Measurements from ENCODE around the gene EXOC3. TPM values are rescaled to one million over a fixed set of nuclear protein-coding genes. Genes with fewer than 3 reads are reported as not detected.

EXOC3 gene
- total RNA-seq, 2 donors from 2014 or later = 38.6 to 53.7 TPM

DNA sequence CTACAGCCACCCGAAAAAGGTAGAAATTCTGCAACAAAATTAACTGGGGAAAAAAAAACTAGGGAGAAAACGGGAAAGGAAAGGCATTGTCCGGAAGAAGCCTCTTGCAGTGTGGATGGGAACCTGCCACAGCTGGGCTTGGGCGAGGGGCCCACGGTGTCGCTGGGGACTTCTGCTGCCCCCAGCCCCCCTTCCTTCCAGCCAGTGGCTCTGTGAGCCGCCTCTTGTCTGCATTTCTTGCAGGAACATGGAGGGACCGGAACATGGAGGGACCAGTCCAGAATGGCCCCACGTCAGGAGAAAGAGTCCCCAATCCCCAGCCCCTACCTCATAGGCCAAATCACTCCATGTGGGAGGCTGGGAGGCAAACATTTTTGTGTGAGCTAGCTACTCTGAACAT, 36.9 kb upstream of the EXOC3 start:
- no peak for DNase-seq
- Histone ChIP-seq H3K9me3 (ENCODE audit: control insufficient read depth, low read length) (no peaks in the 10 kb centered on the region), H3K4me1 (ENCODE audit: control insufficient read depth, insufficient read depth, low read length) (no peaks in the 10 kb centered on the region), H3K4me3 (ENCODE audit: low read length) (no peak overlapping the region), H3K36me3 (ENCODE audit: control insufficient read depth, insufficient read depth, low read length) (no peaks in the 10 kb centered on the region), H3K27me3 (ENCODE audit: control insufficient read depth, insufficient read depth, low read length, poor library complexity, severe bottlenecking) (no peaks in the 10 kb centered on the region), H3K27ac (ENCODE audit: low read depth, low read length) (no peak overlapping the region), H3K9ac (ENCODE audit: extremely low read depth, low read length, poor library complexity, severe bottlenecking) (no peak overlapping the region)
- WGBS, 2 experiments (ENCODE audit: insufficient coverage in 1 of 2, insufficient read length in 1 of 2) = 87 to 88% methylated on average over 7 to 9 of the region's 9 CpGs
- no peaks in the 10 kb centered on the region for H3K36me3 Mint-ChIP-seq (ENCODE audit: low read depth)
- TF ChIP-seq, protein P1, sequence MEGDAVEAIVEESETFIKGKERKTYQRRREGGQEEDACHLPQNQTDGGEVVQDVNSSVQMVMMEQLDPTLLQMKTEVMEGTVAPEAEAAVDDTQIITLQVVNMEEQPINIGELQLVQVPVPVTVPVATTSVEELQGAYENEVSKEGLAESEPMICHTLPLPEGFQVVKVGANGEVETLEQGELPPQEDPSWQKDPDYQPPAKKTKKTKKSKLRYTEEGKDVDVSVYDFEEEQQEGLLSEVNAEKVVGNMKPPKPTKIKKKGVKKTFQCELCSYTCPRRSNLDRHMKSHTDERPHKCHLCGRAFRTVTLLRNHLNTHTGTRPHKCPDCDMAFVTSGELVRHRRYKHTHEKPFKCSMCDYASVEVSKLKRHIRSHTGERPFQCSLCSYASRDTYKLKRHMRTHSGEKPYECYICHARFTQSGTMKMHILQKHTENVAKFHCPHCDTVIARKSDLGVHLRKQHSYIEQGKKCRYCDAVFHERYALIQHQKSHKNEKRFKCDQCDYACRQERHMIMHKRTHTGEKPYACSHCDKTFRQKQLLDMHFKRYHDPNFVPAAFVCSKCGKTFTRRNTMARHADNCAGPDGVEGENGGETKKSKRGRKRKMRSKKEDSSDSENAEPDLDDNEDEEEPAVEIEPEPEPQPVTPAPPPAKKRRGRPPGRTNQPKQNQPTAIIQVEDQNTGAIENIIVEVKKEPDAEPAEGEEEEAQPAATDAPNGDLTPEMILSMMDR (conservative IDR thresholded peaks at IDR 0.05) = no peak
- no peaks in the 10 kb centered on the region for H3K4me1 Mint-ChIP-seq
- peaks cover 29% of the 10 kb centered on the region for H3K27me3 Mint-ChIP-seq (ENCODE audit: insufficient read depth)
- H3K9me3 Mint-ChIP-seq = no peaks in the 10 kb centered on the region
- no peak overlapping the region for H3K27ac Mint-ChIP-seq
- no peak overlapping the region for H3K4me3 Mint-ChIP-seq

- Mint-ChIP-seq H3K9me3 (no peaks in the 10 kb centered on the region), H3K36me3 (ENCODE audit: low read depth) (no peaks in the 10 kb centered on the region), H3K27ac (no peak overlapping the region), H3K4me1 (no peaks in the 10 kb centered on the region), H3K27me3 (ENCODE audit: insufficient read depth) (peaks cover 21% of the 10 kb centered on the region), H3K4me3 (no peak overlapping the region)
- Histone ChIP-seq H3K27ac (ENCODE audit: low read depth, low read length) (no peak overlapping the region), H3K9ac (ENCODE audit: extremely low read depth, low read length, poor library complexity, severe bottlenecking) (no peak overlapping the region), H3K27me3 (ENCODE audit: control insufficient read depth, insufficient read depth, low read length, poor library complexity, severe bottlenecking) (no peaks in the 10 kb centered on the region), H3K9me3 (ENCODE audit: control insufficient read depth, low read length) (no peaks in the 10 kb centered on the region), H3K36me3 (ENCODE audit: control insufficient read depth, insufficient read depth, low read length) (no peaks in the 10 kb centered on the region), H3K4me3 (ENCODE audit: low read length) (no peak overlapping the region), H3K4me1 (ENCODE audit: control insufficient read depth, insufficient read depth, low read length) (no peaks in the 10 kb centered on the region)
- WGBS, 2 experiments (ENCODE audit: insufficient coverage in 1 of 2, insufficient read length in 1 of 2) = 97 to 98% methylated on average over 5 to 6 of the region's 6 CpGs
- TF ChIP-seq, protein P1 (conservative IDR thresholded peaks at IDR 0.05) = no peak
- DNase-seq = no peak
Observed at GRCh38 chr5:407051-407450, 35.9 kb upstream of the EXOC3 start.

- 90 to 95% methylated on average over 4 to 8 of the region's 8 CpGs for WGBS, 2 experiments (ENCODE audit: insufficient coverage in 1 of 2, insufficient read length in 1 of 2)
- Histone ChIP-seq H3K4me1 (ENCODE audit: control insufficient read depth, insufficient read depth, low read length) (no peaks in the 10 kb centered on the region), H3K9me3 (ENCODE audit: control insufficient read depth, low read length) (no peaks in the 10 kb centered on the region), H3K27me3 (ENCODE audit: control insufficient read depth, insufficient read depth, low read length, poor library complexity, severe bottlenecking) (no peaks in the 10 kb centered on the region), H3K27ac (ENCODE audit: low read depth, low read length) (no peak overlapping the region), H3K36me3 (ENCODE audit: control insufficient read depth, insufficient read depth, low read length) (no peaks in the 10 kb centered on the region), H3K9ac (ENCODE audit: extremely low read depth, low read length, poor library complexity, severe bottlenecking) (no peak overlapping the region), H3K4me3 (ENCODE audit: low read length) (no peak overlapping the region)
- Mint-ChIP-seq H3K36me3 (ENCODE audit: low read depth) (no peaks in the 10 kb centered on the region), H3K27me3 (ENCODE audit: insufficient read depth) (peaks cover 17% of the 10 kb centered on the region), H3K4me3 (no peak overlapping the region), H3K27ac (no peak overlapping the region), H3K4me1 (peaks cover 4% of the 10 kb centered on the region), H3K9me3 (no peaks in the 10 kb centered on the region)
- TF ChIP-seq, protein P1 (conservative IDR thresholded peaks at IDR 0.05) = no peak
- DNase-seq = no peak
Observed at GRCh38 chr5:407801-408268, 35.1 kb upstream of the EXOC3 start.
